HG03439 (cell line): ENCODE data around the gene RTF1.
"Not testable (repeated sequence)": the region's sequence is repeated elsewhere in the genome, so short reads cannot be mapped to it uniquely, and the experiment has no call there.

ENCODE experiments used
- ATAC-seq: cut with Tn5 transposase; IDR thresholded peaks from one replicate; pipeline ENCODE4 v1.9.1; 2021; ENCODE audit warnings: mild to moderate bottlenecking, moderate library complexity; ENCODE audit not compliant: unreplicated experiment

The RTF1 gene

DNA sequence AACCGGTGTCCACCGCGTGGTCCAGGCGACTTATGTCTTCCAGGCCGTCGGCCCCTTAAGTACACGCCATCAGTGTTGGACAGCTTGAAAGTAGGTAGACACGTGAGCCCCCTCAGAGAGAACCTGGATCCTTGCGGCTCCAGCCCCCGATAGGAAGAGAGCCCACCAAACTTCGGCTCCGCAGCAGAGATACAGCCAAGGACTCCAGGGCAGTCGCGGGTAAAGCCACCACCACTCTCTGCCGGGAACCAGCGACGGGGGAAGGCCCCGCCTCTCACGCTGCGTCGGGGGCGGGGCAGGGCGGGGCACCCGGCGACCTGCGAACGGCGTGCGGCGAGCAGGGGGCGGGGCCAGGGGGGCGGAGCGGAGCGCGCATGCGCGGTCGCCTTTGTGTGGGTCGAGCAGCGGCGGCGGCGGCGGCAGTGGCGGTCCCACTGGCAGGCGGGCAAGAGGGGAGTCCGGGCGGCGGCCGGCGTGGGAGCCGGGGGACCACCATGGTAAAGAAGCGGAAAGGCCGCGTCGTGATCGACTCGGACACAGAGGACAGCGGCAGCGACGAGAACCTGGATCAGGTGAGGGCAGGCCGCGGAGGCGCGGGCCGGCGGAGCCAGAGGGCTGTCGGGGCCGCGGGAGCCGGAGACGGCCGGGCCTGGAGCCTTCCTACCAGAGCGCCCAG is at the start of gene RTF1:
RTF1 (plus strand) TSS at position 354 of the 676 bp plus-strand sequence; CDS start at position 375, 21 bp downstream.
- ATAC-seq: peak; percentile 87

DNA sequence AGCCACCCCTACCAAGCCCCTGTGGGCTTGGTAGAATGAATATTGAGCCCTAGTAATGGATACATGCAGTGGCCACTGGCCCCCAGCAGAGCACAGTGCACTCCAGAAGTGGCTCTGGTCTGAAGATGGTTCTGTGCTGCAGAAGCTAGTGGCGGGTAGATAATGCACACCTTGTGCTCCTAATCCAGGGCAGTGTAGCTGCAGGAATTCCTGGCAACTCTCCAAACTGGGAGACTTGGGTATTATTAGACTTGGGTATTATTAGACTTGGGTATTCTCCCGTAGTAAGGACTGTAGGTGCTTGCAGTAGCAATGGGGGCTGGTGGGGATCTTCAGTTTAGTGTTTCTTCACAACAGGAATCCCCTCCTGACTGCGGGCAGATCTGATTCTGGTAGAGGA is 49.5 kb upstream of the RTF1 start:
- no peak for ATAC-seq

DNA sequence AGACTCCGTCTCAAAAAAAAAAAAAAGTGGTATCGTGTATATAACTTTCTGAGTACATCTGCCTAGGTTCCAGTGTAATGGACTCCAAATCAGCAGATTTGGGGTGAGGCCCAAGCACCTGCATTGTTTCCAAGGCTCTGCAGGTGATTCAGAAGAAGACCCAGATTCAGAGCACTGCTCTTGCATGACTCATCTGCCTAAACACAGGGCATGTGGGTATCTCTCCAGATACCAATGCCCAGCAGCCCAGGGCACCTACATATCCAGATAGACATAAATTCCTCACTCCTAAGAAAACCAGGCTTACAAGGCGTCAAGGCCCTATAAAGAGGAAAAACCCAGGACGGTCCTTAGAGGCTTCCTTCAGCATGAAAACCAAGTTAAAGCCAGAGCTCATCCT is 38.9 kb upstream of the RTF1 start:
- no peak for ATAC-seq

DNA sequence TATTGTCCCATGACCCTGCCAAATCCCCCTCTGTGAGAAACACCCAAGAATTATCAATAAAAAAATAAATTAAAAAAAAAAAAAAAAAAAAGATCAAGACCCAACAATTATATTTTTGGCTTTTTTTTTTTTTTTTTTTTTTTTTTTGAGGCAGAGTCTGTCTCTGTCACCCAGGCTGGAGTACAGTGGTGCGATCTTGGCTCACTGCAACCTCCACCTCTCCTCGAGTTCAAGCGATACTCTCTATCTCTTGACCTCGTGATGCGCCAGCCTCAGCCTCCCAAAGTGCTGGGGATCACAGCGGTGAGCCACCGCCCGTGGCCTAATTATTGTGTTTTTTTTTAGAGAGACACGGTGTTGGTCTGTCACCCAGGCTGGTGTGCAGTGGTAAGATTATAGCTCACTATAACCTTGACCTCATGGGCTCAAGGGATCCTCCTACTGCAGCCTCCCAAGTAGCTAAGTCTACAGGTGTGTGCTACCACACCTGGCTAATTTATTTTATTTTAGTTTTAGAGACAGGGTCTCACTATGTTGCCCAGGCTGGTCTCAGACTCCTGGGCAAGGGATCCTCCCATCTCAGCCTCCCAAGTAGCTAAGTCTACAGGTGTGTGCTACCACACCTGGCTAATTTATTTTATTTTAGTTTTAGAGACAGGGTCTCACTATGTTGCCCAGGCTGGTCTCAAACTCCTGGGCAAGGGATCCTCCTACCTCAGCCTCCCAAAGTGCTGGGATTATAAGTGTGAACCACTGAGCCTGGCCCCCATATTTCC is 32.7 kb upstream of the RTF1 start:
- ATAC-seq: not testable (repeated sequence)

DNA sequence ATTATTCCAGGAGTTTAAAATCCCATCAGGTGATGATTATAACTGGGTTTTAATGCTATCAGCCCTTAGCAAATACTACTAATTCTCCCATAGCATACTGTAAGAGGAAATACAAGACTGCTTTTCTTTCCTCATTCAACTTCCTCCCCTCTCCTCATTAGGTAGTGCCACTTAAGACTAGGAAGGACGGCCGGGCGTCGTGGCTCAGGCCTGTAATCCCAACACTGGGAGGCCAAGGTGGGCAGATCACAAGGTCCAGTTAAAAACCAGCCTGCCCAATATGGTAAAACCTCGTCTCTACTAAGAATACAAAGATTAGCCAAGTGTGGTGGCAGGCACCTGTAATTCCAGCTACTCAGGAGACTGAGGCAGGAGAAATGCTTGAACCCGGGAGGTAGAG is 29.2 kb upstream of the RTF1 start:
- ATAC-seq: no peak

DNA sequence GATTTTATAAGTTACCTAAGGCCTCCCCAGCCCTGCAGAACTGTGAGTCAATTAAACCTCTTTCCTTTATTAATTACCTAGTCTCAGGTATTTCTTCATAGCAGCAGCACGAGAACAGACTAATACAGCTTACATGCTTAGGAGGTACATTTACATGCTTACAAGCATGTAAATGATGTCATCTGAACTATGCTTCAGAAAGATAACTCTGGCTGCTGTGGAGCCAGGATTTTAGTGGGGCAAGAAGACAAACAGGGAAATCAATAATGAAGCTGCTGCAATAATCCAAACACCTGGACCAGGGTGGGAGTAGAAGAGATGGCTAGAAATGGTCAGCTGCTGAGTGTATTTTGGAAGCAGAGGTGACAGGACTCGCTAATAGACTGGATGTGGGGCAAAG is 24.2 kb upstream of the RTF1 start:
- ATAC-seq: no peak

DNA sequence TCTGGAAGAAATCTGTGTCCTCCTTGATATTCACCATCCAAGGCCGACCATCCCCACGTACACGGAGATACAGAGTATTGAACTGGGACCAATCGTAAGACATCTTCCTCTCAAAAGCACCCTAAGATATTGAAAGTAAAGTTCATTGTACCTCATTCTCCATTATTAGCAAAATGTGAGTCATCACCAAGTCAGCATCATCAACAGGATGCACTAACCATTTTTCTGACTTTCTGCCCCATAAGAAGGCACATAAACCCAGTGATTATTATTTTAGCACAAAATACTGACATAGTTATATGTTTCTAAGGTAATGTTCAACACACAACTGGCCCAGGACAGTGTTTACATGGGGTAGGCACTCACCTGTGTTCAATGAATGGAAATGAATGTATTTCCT is 22.0 kb upstream of the RTF1 start:
- no peak for ATAC-seq

DNA sequence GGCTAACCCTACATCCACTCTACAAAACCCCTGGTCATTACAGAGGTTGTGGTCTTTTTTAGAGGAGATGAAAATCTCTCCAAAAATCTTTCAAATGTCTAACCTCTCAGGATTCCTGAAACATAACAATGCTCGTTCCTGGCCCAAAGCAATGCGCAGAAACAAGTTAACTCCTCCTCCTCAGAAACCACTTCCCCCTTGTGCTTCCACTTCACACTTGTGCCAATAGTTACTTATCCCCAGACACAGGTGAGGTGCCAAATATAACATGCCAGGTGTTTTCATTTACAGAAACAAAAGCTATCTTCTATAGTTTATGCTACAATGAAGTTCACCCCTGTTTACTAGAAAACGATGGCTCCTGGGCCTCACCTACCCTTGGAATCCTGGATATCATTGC is 20.8 kb upstream of the RTF1 start:
- ATAC-seq: no peak

DNA sequence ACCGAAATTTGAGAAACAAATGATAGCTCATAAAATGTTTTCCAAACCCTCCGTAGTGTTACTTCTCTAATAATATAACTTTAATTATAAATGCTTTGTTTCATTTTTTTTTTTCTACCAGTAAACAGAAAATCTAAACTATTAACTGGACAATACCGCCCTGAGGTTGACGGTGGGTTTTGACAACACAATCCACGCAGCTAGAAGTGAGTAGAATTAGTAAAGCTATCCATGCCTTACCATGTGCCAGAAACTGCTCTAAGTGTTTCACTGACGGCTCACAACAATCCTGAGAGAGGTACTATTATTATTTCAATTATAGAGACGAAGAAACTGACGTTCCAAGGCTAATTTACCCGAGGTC is 15.0 kb upstream of the RTF1 start:
- ATAC-seq: no peak

DNA sequence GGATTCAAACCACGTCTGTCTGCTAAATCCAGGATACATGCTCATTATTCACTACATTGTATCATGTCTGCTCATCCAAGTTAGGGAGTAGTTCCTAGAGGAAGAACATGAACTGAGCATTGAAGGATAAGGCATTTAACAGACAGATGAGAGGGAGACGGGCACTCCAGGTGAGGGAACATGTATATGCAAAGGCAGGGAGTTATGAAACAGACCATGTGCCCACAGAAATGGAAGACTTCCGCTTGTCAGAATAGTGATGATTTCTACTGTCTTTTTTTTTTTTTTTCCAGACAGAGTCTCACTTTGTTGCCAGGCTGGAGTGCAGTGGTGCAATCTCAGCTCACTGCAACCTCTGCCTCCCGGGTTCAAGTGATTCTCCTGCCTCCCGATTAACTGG is 9.6 kb upstream of the RTF1 start:
- ATAC-seq: no peak

DNA sequence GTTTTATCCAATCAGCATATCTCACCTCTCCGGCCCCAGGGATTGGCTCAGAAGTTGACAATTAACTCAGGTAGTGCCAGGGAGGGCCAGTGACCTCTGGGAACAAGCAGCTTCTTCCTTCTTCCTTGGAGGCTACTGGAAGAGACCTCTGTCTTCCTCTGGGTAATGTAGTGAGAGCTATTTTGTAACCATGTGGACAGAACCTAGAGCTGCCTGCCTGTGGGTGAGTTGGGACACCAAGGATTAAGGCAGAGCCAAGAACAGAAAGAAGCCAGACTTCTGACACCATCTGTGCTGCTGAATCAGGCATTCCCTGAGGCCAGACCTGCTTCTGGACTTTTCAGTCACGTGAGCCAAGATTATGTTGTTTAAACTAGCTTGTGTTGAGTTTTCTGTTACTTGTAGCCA is 8.7 kb upstream of the RTF1 start:
- ATAC-seq: no peak

DNA sequence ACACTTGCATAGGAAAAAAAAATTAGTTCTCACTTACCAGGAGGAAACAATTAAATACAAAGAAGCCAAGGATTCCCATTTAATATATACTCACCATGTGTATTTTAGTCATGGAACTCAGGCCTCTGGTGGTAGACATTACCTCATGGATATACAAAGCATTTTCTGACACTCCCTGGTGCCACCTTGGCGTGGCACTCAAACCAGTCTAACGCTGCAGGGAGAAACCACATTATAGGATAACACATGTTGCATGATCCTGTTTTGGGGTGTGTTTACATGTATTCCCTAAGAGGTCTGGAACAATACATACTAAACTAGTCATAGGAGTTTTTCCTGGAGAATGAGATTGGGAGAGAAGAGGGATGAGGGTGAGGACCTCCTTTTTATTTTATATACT is 5.9 kb upstream of the RTF1 start:
- no peak for ATAC-seq

DNA sequence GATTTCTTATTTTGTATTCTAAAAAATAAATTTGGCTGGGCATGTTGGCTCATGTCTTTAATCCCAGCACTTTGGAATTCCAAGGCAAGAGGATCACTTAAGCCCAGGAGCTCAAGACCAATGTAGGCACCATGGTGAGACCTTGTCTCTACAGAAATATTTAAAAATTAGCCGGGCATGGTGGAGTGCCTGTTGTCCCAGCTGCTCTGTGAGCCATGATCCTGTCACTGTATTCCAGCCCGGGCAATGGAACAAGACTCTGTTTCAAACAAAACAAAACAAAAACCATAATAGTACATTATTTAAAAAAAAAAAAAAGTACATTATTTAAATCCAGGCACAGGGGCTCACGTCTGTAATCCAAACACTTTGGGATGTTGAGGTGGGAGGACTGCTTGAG is 5.5 kb upstream of the RTF1 start:
- no peak for ATAC-seq

DNA sequence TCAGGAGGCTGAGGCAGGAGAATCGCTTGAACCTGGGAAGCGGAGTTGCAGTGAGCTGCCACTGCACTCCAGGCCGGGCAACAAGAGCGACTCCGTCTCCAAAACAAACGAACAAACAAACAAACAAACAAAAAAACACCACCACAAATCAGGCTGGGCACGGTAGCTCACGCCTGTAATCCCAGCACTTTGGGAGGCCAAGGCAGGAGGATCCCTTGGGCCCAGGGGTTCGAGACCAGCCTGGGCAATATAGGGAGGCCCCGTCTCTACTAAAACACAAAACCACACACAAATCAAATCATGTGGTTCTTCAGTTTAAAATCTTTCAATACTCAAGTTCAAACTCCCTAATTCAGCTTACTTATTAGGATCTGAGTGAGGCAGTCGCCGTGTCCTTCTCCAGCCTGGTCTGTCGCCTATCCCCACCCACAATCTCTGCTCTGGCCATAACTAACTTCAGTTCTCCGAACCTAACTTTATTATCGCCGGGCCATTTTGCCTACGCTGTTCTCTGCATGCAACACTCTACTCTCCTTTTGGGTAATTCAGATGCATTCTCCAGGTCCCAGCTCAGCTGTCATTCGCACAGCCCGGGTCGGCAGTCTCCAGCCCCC is 660 bp upstream of the RTF1 start:
- peak; percentile 4 for ATAC-seq

DNA sequence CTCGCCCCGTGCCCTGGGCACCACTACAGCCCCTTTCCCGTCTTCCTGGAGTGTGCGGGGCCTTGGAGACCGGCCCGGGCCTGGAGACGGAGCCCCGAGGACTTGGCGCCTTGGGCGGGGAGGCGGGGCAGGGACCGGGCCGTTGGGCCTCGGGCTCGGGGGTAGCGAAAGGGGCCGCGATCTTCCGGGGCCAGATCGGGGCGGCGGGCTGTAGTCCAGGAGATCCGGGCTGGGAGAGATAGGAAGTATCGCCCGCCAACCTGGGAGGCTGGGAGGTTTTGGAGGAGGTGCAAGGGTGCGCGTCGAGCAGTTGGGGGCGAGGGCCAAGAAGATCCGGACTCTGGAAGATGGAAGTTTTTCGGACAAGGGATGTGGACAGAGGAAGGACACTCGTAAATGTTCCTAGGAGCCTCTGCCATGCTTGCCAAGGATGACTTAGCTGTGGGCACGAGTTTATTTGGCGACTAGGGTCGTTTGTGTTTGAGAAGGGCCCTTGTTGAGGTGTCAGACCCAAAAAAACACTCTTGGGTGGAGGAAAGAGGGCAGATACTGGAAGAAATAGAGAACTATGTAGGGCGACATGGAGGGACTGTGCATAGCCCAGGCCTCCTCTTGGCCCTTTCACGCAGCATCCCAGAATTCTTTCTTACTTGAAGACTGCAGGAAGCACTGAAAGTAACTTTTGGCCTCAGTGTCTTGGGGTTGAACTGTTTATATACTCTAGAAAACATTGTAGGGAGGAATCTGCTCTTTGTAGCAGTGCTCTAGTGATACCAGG is 712 bp downstream of the RTF1 start:
- peak; percentile 43 for ATAC-seq

DNA sequence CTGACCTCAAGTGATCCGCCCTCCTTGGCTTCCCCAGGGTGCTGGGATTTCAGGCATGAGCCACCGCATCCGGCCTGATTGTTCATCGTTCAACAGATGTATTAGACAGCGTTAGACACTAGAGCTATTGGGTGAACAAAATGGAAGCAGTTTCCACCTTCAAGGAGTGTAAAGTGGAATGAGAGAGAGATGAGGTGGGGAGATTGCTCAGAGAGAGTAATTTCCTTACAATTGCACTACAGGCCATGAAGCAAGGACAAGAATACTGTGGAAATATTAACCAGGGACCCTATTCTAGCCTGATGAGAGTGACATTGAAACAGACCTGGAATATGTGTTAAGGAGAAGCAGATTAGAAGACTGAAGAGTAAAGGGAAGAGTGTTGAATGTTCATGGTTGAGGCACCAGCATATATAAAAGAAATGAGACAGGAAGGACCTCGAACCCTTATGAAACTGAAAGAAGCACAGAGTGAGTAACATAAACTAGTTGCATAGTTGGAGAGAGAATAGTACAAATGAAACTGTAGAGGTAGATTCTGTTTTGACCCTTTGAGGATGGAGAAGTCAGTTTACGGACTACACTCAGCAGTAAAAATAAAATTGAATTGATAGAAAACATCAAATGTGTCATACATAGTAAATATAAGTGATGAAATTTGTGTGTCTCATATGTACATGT is 7.2 kb downstream of the RTF1 start:
- no peak for ATAC-seq

DNA sequence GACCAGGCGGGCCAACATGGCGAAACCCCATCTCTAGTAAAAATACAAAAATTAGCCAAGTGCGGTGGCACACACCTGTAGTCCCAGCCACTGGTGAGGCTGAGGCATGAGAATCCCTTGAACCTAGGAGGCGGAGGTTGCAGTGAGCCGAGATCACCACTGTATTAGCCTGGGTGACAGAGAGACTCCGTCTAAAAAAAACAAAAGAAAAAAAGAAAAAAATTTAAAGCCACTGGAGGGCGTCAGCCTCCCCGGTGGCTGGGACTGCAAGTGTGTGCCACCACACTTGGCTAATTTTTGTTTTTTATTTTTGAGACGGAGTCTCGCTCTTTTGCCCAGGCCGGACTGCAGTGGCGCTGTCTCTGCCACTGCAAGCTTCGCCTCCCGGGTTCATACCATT is 7.9 kb downstream of the RTF1 start:
- ATAC-seq: no peak

DNA sequence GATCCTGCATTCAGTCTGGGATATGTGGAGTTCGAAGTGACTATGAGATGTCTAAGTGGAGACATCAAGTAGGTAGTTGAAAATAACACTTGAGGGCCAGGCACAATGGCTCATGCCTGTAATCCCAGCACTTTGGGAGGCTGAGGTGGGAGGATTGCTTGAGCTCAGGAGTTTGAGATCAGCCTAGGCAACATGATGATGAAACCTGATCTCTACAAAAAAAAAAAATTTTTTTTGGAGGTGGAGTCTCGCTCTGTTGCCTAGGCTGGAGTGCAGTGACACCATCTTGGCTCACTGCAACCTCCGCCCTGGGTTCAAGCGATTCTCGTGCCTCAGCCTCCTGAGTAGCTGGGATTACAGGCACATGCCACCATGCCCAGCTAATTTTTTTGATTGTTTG is 9.0 kb downstream of the RTF1 start:
- ATAC-seq: not testable (repeated sequence)

DNA sequence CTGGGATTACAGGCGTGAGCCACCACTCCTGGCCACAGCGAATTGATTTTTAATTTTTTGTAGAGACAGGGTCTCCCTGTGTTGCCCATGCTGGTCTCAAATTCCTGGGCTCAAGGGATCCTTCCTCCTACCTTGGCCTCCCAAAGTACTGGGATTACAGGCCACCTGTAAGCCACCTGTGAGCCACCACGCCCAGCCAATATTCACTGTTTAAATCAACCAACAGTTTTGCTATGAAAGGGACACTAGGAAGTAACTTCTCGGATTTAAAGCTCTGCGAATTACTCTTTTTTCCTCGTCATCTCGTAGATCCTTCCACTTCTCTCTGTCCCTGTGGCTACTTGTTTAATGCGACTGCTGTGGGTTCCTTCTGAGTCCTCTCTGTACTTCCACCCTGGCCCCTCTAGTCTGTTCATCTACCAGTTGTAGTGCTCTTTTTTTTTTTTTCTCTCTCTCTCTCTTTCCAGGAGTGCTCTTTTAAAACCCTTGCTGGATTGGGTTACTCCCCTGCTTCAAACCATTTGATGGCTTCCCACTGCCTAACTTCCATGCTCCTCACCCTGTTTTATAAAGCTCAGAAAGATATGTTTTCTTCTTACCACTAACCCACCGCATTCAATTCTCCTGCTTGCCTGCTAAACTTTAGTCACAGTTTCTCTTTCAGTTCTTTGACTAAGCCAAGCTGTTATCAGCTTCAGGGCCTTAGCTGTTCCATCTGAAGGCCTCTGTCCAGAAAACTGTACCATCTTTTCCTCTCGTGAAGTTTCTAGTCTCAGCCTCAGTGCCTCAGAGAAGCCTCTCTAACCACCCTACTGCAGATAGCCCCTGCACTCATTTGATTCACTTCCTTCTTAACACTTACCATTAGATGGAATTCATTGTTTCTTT is 12.4 kb downstream of the RTF1 start:
- ATAC-seq: peak; percentile 58
